ENCODE results near the gene OR6J1. TPM values are rescaled to one million over a fixed set of nuclear protein-coding genes. Genes with fewer than 3 reads are reported as not detected.

The OR6J1 gene
- total and polyA plus RNA-seq, 4 donors: not detected

GRCh38 chr14:22601456-22601855 is 42.7 kb downstream of the OR6J1 start (continued):
- no peak for TF ChIP-seq CTCF (IDR thresholded peaks at IDR 0.05; ENCODE audit: low read depth, low read length, missing input control)

- no peaks in the 10 kb centered on the region for H3K9me3 ChIP-seq (ENCODE audit: control insufficient read depth in 4 of 4, low read length in 3 of 4)
- peaks cover 0 to 22% (median 5%) of the 10 kb centered on the region in 4 donors for H3K4me1 ChIP-seq (ENCODE audit: control insufficient read depth in 4 of 4, insufficient read depth in 4 of 4, low read length in 3 of 4)
- no peak for DNase-seq (ENCODE audit: low spot score)
- no peak overlapping the region for H3K9ac ChIP-seq (ENCODE audit: low read depth in 1 of 2, low read length in 2 of 2)
- TF ChIP-seq CTCF (IDR thresholded peaks at IDR 0.05; ENCODE audit: low read depth, low read length, missing input control): no peak
- TF ChIP-seq YY1 (IDR thresholded peaks at IDR 0.05): no peak
- TF ChIP-seq HNF4G (IDR thresholded peaks at IDR 0.05): no peak
- no peak for TF ChIP-seq FOXA1 (IDR thresholded peaks at IDR 0.05)
- TF ChIP-seq SP1 (IDR thresholded peaks at IDR 0.05): no peak
- no peak for TF ChIP-seq REST (IDR thresholded peaks at IDR 0.05)
- no peak for TF ChIP-seq HNF4A (conservative IDR thresholded peaks at IDR 0.05)
- TF ChIP-seq EGR1 (IDR thresholded peaks at IDR 0.05; ENCODE audit: low read depth in 2 of 2): no peak
- no peak for TF ChIP-seq NR2F2 (IDR thresholded peaks at IDR 0.05)
- no peak for TF ChIP-seq TAF1 (conservative IDR thresholded peaks at IDR 0.05)
- no peak for TF ChIP-seq JUND (IDR thresholded peaks at IDR 0.05)
- no peak for TF ChIP-seq RAD21 (IDR thresholded peaks at IDR 0.05)
- TF ChIP-seq GABPA (IDR thresholded peaks at IDR 0.05 in 1 of 2, conservative IDR thresholded peaks at IDR 0.05 in 1 of 2): no peak
- no peak for TF ChIP-seq ZBTB33 (IDR thresholded peaks at IDR 0.05)
- no peak for TF ChIP-seq ATF3 (IDR thresholded peaks at IDR 0.05)
- no peak for TF ChIP-seq RXRA (IDR thresholded peaks at IDR 0.05)
- TF ChIP-seq FOXA2 (IDR thresholded peaks at IDR 0.05): no peak
- TF ChIP-seq MAX (IDR thresholded peaks at IDR 0.05): no peak
- peaks cover 12 to 29% (median 18%) of the 10 kb centered on the region in 4 donors for H3K36me3 ChIP-seq (ENCODE audit: control insufficient read depth in 4 of 4, insufficient read depth in 3 of 4, low read depth in 1 of 4, low read length in 3 of 4)
- H3K27me3 ChIP-seq (ENCODE audit: control insufficient read depth in 4 of 4, insufficient read depth in 4 of 4, low read length in 3 of 4): no peaks in the 10 kb centered on the region
- H3K27ac ChIP-seq (ENCODE audit: low read depth in 1 of 2, low read length in 2 of 2): no peak overlapping the region
- H3K4me3 ChIP-seq (ENCODE audit: low read depth in 1 of 3, low read length in 3 of 3): peak overlapping the region in 1 of 3 donors; percentile 85
Observed at GRCh38 chr14:22600027-22600426, 44.1 kb downstream of the OR6J1 start.
